Loucy (cell line): ENCODE data around the gene FBXW12.

Source experiments
- CTCF ChIP-seq: fragments of 200-600 bp; sonication (generic); conservative IDR thresholded peaks from 2 replicates; pipeline ENCODE4 v1.5.1; 2014; ENCODE audit warnings: mild to moderate bottlenecking, antibody characterized with exemption, low read length
- EZH2phosphoT487 ChIP-seq: fragments of 200-600 bp; IDR thresholded peaks from 2 replicates; pipeline ENCODE4 v1.6.1; 2018; ENCODE audit warnings: antibody characterized with exemption, mild to moderate bottlenecking, moderate library complexity, borderline replicate concordance

GRCh38 chr3:48345946-48346572, 26.0 kb upstream of the FBXW12 start:
- TF ChIP-seq CTCF (no peak), EZH2phosphoT487 (no peak)
